Mesodermal cell (in vitro differentiated cells): ENCODE results near the gene ONECUT3.

ENCODE experiments used
- H3K27ac ChIP-seq: 2 replicates; pipeline ENCODE4 v1.7.0; 2013; ENCODE audit warnings: mild to moderate bottlenecking, low read depth, low read length, moderate library complexity; ENCODE audit not compliant: severe bottlenecking
- H3K36me3 ChIP-seq: 2 replicates; pipeline ENCODE4 v1.7.1; 2013; ENCODE audit warnings: mild to moderate bottlenecking, low read length, moderate library complexity; ENCODE audit not compliant: control insufficient read depth, insufficient read depth
- H3K4me1 ChIP-seq: one replicate; pipeline ENCODE4 v1.7.1; 2013; ENCODE audit warnings: mild to moderate bottlenecking, low read length; ENCODE audit not compliant: insufficient read depth, control insufficient read depth, poor library complexity, severe bottlenecking
- H3K4me3 ChIP-seq: 2 replicates; pipeline ENCODE4 v1.7.0; 2013; ENCODE audit warnings: low read length, control low read depth, mild to moderate bottlenecking; ENCODE audit not compliant: insufficient read depth, poor library complexity, severe bottlenecking; ENCODE audit errors: extremely low read depth
- H3K9me3 ChIP-seq: 2 replicates; pipeline ENCODE4 v1.7.1; 2013; ENCODE audit warnings: mild to moderate bottlenecking, low read length, moderate library complexity; ENCODE audit not compliant: control insufficient read depth
- WGBS, 2 experiments: methylation state at CpG; one replicate each; pipeline ENCODE4 v1.1.5; 2013; ENCODE audit warnings: missing lambda C conversion rate in 2 of 2; ENCODE audit not compliant: insufficient coverage in 2 of 2; 5-methylcytosine and 5-hydroxymethylcytosine counted together

Gene ONECUT3

GRCh38 chr19:1719519-1719918 is 33.8 kb upstream of the ONECUT3 start:
- Histone ChIP-seq H3K4me3 (no peak overlapping the region), H3K36me3 (no peaks in the 10 kb centered on the region), H3K27ac (no peak overlapping the region), H3K9me3 (no peaks in the 10 kb centered on the region), H3K4me1 (no peaks in the 10 kb centered on the region)
- 94 to 98% methylated on average over 4 to 5 of the region's 5 CpGs for WGBS, 2 experiments

GRCh38 chr19:1720237-1720636 is 33.1 kb upstream of the ONECUT3 start:
- H3K4me1 ChIP-seq, result no peaks in the 10 kb centered on the region
- H3K27ac ChIP-seq, result no peak overlapping the region
- no peaks in the 10 kb centered on the region for H3K36me3 ChIP-seq
- 67 to 74% methylated on average over 7 to 14 of the region's 14 CpGs for WGBS, 2 experiments
- H3K9me3 ChIP-seq, result no peaks in the 10 kb centered on the region
- no peak overlapping the region for H3K4me3 ChIP-seq

DNA sequence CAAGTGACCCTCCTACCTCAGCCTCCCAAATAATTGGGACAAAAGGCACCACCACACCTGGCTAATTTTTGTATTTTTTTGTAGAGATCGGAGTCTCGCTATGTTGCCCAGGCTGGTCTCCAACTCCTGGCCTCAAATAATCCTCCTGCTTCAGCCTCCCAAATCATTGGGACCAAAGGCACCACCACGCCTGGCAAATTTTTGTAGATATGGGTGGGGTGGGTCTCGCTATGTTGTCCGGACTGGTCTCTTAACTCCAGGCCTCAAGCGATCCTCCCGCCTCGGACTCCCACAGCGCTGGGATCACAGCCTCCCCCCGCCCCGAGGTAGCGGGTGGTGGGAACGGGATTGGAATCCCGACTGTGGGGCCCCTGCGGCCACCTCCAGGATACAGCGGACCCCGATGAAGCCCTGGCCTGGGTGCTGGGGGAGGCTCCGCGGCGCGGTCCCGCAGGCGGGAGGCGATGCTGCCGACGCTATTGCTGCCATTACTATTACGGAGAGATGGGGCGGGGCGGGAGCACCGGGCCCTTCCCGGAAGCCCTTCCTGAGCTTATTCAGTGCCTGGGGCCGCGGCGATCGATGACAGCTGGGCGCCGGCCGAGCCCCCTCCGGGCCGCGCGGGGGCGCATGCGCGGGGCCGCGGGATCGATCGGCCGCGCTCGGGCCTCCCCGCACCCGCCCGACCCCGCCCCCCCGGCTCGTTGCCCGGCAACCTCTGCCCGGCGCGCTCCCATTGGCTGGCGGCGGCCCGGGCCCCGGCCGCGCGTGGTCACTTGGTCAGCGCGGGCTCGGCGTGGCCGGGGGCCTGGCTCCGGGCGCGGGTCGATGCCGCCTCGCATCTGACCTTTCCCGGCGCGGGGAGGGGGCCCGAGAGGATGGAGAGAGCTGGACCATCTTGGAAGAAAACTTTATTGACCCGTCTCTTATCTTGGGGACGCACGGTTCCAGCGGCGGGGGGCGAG is 27.9 kb upstream of the ONECUT3 start:
- Histone ChIP-seq H3K36me3 (no peaks in the 10 kb centered on the region), H3K4me3 (peak overlapping the region; percentile 42), H3K27ac (no peak overlapping the region), H3K9me3 (no peaks in the 10 kb centered on the region), H3K4me1 (no peaks in the 10 kb centered on the region)
- 3 to 5% methylated on average over 60 to 70 of the region's 90 CpGs for WGBS, 2 experiments

- Histone ChIP-seq H3K4me1 (no peaks in the 10 kb centered on the region), H3K27ac (no peak overlapping the region), H3K4me3 (no peak overlapping the region), H3K36me3 (no peaks in the 10 kb centered on the region), H3K9me3 (no peaks in the 10 kb centered on the region)
- 86 to 89% methylated on average over 18 to 33 of the region's 33 CpGs for WGBS, 2 experiments
These were observed 24.3 kb upstream of the ONECUT3 start for GRCh38 chr19:1728816-1729567.

GRCh38 chr19:1729568-1729925 is 23.8 kb upstream of the ONECUT3 start:
- WGBS, 2 experiments, result 81 to 89% methylated on average over 16 to 18 of the region's 19 CpGs
- H3K36me3 ChIP-seq, result no peaks in the 10 kb centered on the region
- no peak overlapping the region for H3K27ac ChIP-seq
- no peak overlapping the region for H3K4me3 ChIP-seq
- no peaks in the 10 kb centered on the region for H3K4me1 ChIP-seq
- H3K9me3 ChIP-seq, result no peaks in the 10 kb centered on the region

- 78 to 88% methylated on average over 11 to 12 of the region's 17 CpGs for WGBS, 2 experiments
- no peaks in the 10 kb centered on the region for H3K4me1 ChIP-seq
- H3K36me3 ChIP-seq, result no peaks in the 10 kb centered on the region
- no peak overlapping the region for H3K4me3 ChIP-seq
- H3K9me3 ChIP-seq, result no peaks in the 10 kb centered on the region
- H3K27ac ChIP-seq, result no peak overlapping the region
These were observed 23.1 kb upstream of the ONECUT3 start for GRCh38 chr19:1730157-1730556.

DNA sequence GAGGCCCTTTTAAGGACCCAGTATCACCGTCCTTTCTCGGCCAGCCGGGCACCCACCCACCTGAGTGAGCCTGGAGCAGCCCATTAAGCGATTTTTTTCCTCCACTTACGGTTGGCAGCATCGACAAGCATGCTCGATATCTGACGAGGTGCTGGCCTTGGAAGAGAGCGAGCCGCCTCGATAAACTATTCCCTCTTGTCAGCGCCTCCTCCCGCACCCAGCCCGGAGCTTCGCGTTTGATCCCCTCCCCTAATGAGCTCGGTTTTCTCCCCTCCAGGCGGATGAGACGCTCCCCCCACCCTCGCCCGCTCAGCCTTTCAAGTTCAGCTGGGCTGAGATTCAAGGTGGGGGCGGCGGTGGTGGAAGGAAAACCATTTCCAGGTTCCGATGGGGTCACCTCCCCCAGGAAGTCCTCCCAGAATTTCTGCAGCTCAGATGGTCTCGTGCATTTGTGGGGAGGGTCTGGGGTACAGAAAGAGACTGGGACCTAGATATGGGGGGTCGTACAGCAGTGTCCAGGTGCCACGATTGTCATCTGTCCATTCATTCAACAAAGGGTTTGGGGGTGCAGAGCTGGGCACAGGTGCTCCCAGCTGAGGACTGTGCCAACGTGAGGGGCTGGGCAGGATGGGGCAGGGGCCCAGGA is 18.9 kb upstream of the ONECUT3 start:
- 19 to 31% methylated on average over 18 to 24 of the region's 28 CpGs for WGBS, 2 experiments

DNA sequence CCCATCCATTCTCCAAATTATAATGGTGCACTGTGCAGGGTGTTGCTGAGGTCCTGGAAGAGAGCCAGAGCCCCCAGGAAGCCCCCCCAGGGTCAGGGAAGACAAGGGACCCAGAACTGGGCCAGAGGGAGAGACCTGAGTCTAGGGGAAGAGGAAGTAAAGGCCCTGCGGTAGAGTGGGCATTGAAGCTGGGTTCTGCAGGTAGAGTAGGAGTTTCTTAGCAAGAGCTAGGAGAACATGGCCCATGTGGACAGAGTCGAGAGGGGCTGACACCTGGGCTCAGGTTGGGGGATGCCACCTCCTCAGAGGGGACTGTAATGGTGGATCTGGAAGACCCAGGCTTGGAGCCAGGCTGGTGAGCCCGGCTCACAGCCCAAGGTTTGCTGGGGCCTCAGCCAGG is 17.0 kb upstream of the ONECUT3 start:
- Histone ChIP-seq H3K36me3 (no peaks in the 10 kb centered on the region), H3K4me1 (no peaks in the 10 kb centered on the region), H3K9me3 (no peaks in the 10 kb centered on the region), H3K27ac (no peak overlapping the region), H3K4me3 (no peak overlapping the region)
- WGBS, 2 experiments, result 56 to 63% methylated on average over 2 of the region's 3 CpGs

More for the DNA sequence above, 18.9 kb upstream of the ONECUT3 start:
- no peaks in the 10 kb centered on the region for H3K4me1 ChIP-seq
- no peak overlapping the region for H3K4me3 ChIP-seq
- no peak overlapping the region for H3K27ac ChIP-seq
- H3K9me3 ChIP-seq, result no peaks in the 10 kb centered on the region
- no peaks in the 10 kb centered on the region for H3K36me3 ChIP-seq

DNA sequence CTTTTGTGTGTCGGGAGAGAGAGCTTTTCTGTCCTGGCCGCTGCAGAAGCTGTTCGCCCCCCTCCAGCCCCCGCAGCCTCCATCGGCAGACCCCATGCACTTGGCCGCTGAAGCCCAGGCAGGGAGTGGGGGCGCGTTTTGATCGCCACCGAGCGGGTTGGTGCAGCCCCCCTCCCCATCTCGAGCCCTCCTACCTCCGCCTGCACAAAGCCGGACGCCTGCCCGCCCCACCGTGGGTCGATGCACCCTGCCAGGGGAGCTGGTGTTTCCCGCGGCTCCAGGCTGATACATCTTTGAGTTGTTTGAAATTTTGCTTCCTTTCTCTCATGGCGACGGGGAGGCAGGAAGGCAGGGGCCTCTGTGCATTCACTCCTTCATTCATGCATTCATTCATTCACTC is 16.4 kb upstream of the ONECUT3 start:
- H3K36me3 ChIP-seq, result no peaks in the 10 kb centered on the region
- 67 to 71% methylated on average over 18 to 21 of the region's 22 CpGs for WGBS, 2 experiments
- no peaks in the 10 kb centered on the region for H3K9me3 ChIP-seq
- H3K27ac ChIP-seq, result no peak overlapping the region
- no peak overlapping the region for H3K4me3 ChIP-seq
- H3K4me1 ChIP-seq, result no peaks in the 10 kb centered on the region

DNA sequence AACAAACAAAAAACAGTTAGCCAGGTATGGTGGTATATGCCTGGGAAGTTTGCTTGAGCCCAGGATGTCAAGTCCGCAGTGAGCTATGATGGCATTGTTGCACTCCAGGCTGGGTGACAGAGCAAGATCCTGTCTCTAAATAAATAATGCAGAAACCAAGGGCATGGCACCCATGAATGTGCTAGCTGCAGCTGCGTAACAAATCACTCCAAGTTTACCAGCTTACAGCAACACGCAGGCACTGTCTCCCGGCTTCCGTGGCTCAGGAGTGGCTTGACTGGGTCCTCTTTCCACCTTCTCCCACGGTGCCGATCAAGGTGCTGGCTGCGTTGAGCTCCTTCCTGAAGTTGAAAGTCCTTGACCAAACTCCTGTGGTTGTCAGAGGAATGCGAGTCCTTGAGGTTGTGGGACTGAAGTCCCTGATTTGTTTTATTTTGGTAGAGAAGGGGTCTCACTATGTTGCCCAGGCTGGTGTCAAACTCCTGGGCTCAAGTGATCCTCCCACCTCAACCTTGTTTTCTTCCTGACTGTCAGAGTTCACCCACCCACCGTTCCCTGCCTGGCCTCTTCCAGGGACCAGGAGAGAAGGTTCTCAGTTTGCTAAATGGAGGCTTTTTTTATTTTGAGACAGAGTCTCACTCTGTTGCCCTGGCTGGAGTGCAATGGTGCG is 13.2 kb upstream of the ONECUT3 start:
- Histone ChIP-seq H3K4me3 (no peak overlapping the region), H3K4me1 (peaks cover 5% of the 10 kb centered on the region), H3K9me3 (no peaks in the 10 kb centered on the region), H3K36me3 (no peaks in the 10 kb centered on the region), H3K27ac (no peak overlapping the region)
- WGBS, 2 experiments, result 90 to 93% methylated on average over 7 to 11 of the region's 11 CpGs
